ENCODE measurements around the gene TKT.

DNA sequence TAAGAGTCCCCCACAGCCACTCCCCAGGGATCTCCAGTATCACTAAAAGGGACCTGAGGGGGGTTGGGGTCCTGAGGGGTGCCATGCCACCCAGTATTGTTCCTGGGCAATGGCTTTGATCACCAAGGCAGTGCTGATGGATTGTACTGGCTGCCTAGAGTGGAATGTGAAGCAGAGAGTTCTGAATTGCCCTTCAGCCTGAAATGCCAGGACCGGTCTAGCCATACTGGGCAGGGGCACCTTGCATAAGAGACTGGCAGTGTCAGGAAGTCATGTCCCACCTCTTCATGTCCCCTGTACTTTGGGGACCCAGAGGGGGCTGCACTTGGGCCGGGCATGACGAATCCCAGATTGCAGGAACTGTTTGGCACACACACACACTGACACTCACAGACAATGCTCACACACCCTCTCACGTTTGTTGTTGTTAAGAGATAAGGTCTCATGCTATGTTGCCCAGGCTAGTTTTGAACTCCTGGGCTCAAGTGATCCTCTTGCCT is 4.5 kb upstream of the TKT start:
- TF ChIP-seq POLR2A (IDR thresholded peaks at IDR 0.05), result no peak
- no peak for TF ChIP-seq CTCF (IDR thresholded peaks at IDR 0.05)

Data from testis (tissue), 2 donors.